HEK293T (cell line): ENCODE data around the gene AGPAT2.

ENCODE experiments used
- CTCF ChIA-PET: fragments of 350-600 bp; formaldehyde crosslinking; extraction: SDS; loops from one replicate; lab custom pipeline; 2021; ENCODE audit warnings: antibody characterized with exemption, inconsistent platforms; lab: Yijun Ruan, JAX
- POLR2A ChIA-PET: fragments of 350-600 bp; formaldehyde crosslinking; extraction: SDS; loops from one replicate; lab custom pipeline; 2020; ENCODE audit warnings: antibody characterized with exemption, inconsistent platforms; lab: Yijun Ruan, JAX
- DNase-seq: peaks from one replicate; pipeline ENCODE4 v3.0.0; 2012; ENCODE audit warnings: mixed read lengths; ENCODE audit errors: extremely low spot score
- ARNT ChIP-seq: fragments of 450-650 bp; IDR thresholded peaks from 2 replicates; pipeline ENCODE4 v1.6.1; 2017; ENCODE audit warnings: mild to moderate bottlenecking
- BHLHE40 ChIP-seq: fragments of 450-650 bp; IDR thresholded peaks from 2 replicates; pipeline ENCODE4 v1.6.1; 2016; ENCODE audit warnings: mild to moderate bottlenecking, moderate library complexity, borderline replicate concordance
- CTBP1 ChIP-seq: fragments of 450-650 bp; IDR thresholded peaks from 2 replicates; pipeline ENCODE4 v1.6.1; 2016; ENCODE audit warnings: borderline replicate concordance
- ELF4 ChIP-seq: fragments of 450-650 bp; IDR thresholded peaks from 2 replicates; pipeline ENCODE4 v1.6.1; 2017; ENCODE audit warnings: antibody characterized with exemption
- FOXA1 ChIP-seq: fragments of 450-650 bp; IDR thresholded peaks from 2 replicates; pipeline ENCODE4 v1.6.1; 2016; ENCODE audit warnings: mild to moderate bottlenecking
- FOXK2 ChIP-seq: fragments of 450-650 bp; IDR thresholded peaks from 2 replicates; pipeline ENCODE4 v1.6.1; 2016; ENCODE audit warnings: mild to moderate bottlenecking
- FOXM1 ChIP-seq: fragments of 450-650 bp; IDR thresholded peaks from 2 replicates; pipeline ENCODE4 v1.6.1; 2017; ENCODE audit warnings: mild to moderate bottlenecking, borderline replicate concordance
- HDGF ChIP-seq: fragments of 450-650 bp; IDR thresholded peaks from 2 replicates; pipeline ENCODE4 v1.6.1; 2017; ENCODE audit warnings: antibody characterized with exemption, borderline replicate concordance
- L3MBTL2 ChIP-seq: fragments of 450-650 bp; conservative IDR thresholded peaks from 2 replicates; pipeline ENCODE4 v1.6.1; 2016; ENCODE audit warnings: mild to moderate bottlenecking
- LEF1 ChIP-seq: fragments of 450-650 bp; IDR thresholded peaks from 2 replicates; pipeline ENCODE4 v1.6.1; 2017; ENCODE audit warnings: mild to moderate bottlenecking, borderline replicate concordance
- NFRKB ChIP-seq: fragments of 450-650 bp; IDR thresholded peaks from 2 replicates; pipeline ENCODE4 v1.6.1; 2016; ENCODE audit warnings: mild to moderate bottlenecking, moderate library complexity
- SP1 ChIP-seq: fragments of 450-650 bp; IDR thresholded peaks from 2 replicates; pipeline ENCODE4 v1.6.1; 2017
- SUZ12 ChIP-seq: fragments of 450-650 bp; IDR thresholded peaks from 2 replicates; pipeline ENCODE4 v1.6.1; 2016; ENCODE audit warnings: mild to moderate bottlenecking
- TARDBP ChIP-seq: fragments of 450-650 bp; IDR thresholded peaks from 2 replicates; pipeline ENCODE4 v1.6.1; 2016
- ZNF384 ChIP-seq: fragments of 450-650 bp; IDR thresholded peaks from 2 replicates; pipeline ENCODE4 v1.6.1; 2016
- TF ChIP-seq, protein P1 (sequence below): fragments of 450-650 bp; IDR thresholded peaks from 2 replicates; pipeline ENCODE4 v1.6.1; 2016

The AGPAT2 gene

DNA sequence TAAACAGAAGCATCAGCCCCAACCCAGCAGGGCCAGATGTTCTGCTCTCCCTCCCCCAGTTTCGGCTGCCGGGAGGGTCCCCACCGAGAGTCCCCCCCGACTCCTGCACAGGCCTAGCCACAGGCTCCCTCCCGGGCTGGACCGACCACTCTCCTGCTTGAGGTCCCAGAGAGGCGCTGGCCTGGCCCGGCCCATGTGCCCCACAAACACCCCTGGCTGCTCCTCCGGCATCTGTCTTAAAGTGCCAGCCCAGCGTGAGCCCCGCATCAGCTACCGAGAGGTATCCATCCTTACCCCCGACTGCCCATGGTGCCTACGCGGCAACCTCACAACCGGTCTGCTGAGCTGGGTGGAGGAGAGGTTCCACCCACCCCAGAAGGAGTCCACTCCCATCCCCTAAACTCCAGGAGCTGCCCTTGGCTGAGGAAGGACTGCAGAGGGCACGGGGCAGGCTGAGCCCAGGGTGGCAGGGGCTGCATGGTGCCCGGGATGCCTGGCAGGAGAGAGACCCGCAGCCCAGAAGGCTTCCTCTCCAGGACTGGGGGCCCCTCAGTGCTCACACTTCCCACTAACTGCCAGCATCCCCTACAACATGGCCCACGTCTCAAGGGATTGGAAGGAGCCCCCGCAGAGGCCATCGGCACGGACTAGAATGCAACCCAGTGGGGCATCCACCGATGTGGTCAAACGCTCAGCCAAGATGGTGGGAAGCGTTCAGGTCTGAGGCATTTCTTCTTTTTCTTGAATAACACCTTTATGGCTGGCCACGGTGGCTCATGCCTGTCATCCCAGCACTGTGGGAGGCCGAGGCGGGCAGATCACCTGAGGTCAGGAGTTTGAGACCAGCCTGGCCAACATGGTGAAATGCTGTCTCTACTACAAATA lies 40.2 kb downstream of the AGPAT2 start:
- POLR2A ChIA-PET = no interaction called here
- no peak for TF ChIP-seq ELF4
- no peak for TF ChIP-seq TARDBP
- TF ChIP-seq SP1 = no peak
- no peak for TF ChIP-seq NFRKB
- TF ChIP-seq ARNT = no peak
- TF ChIP-seq L3MBTL2 = no peak
- TF ChIP-seq FOXK2 = no peak
- TF ChIP-seq LEF1 = no peak
- TF ChIP-seq BHLHE40 = no peak
- TF ChIP-seq ZNF384 = no peak
- no peak for TF ChIP-seq SUZ12
- TF ChIP-seq FOXA1 = no peak
- TF ChIP-seq CTBP1 = no peak
- TF ChIP-seq HDGF = no peak
- no peak for DNase-seq
- CTCF ChIA-PET = interaction anchor here (0.7 to 1.2 kb wide), 3 partner anchors 15 to 284 kb away, joined by 3 read pairs; no protein-coding TSS in a partner anchor

DNA sequence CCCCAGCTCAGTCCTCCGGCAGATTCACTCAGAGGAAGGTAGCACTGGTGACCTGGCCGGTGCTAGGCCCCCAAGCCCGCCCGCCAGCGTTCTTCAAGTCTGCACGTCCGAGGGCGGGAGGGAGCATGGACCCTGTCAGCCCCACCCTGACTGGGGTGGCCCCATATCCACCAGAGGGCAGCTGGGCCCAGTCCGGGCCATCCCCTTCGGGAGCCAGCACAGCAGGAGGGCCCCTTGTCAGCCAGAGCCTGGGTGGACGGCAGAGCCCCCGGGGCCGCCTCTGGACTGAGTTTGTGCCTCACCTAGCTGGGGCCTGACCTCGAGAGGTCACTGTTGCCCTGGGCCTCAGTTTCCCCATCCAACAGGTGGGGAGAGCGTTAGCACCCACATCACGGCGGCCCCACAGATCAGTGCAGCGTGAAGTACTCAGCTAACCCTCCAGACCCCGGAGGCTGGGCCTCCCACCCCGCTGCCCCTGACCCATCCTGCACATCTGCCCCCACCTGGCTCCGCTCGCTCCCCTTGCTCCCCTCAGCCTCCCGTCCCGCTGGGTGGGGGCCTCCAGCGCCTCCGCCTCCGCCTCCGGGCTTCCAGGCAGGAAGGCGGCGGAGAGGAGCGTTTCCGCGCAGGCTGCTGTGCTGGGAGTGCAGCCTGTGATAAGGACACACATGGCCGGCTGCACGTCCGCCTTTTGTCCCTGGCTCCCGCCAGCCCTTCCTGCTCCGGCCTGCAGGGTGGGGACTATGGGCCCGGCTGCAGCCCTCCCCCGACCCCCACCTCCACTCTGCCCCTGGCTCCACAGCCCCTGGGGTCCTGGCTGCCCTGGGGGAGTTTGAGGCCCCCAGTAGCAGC lies 41.1 kb downstream of the AGPAT2 start:
- CTCF ChIA-PET = interaction anchor here (1.2 kb wide), 1 partner anchor 26 kb away, joined by 3 read pairs; no protein-coding TSS in a partner anchor
- POLR2A ChIA-PET = no interaction called here
- no peak for DNase-seq
- TF ChIP-seq L3MBTL2 (no peak), SUZ12 (no peak), ELF4 (no peak), ARNT (no peak), HDGF (no peak), CTBP1 (no peak), TARDBP (no peak), FOXA1 (no peak), NFRKB (no peak)
- TF ChIP-seq, protein P1, sequence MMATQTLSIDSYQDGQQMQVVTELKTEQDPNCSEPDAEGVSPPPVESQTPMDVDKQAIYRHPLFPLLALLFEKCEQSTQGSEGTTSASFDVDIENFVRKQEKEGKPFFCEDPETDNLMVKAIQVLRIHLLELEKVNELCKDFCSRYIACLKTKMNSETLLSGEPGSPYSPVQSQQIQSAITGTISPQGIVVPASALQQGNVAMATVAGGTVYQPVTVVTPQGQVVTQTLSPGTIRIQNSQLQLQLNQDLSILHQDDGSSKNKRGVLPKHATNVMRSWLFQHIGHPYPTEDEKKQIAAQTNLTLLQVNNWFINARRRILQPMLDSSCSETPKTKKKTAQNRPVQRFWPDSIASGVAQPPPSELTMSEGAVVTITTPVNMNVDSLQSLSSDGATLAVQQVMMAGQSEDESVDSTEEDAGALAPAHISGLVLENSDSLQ = no peak

DNA sequence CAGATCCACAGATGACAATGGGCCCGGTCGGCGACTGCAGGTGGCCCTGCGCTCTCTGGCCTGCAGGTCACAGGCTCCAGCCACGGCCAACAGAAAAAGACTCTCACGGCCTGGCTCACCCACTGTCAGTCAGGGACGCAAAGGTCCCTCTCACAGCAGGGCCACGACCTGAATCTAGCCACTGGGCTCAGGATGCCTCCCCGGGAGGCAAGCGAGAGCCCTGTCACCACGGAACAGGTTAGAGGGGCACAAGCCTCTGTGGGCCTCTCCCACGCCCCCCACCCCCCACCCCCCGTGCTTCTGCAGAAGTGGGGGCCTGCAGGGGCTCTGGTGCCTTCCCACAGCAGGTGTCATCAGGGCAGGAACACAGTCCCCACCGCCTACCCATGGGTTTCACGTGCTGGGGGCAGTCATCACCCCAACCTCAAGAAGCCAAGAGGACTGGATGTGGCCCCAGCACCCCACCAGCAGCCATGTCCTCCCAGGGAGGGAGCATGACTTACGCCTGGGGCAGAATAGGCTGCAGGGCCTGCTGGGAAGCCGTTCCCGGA lies 41.8 kb downstream of the AGPAT2 start:
- CTCF ChIA-PET = no interaction called here
- POLR2A ChIA-PET = no interaction called here
- TF ChIP-seq CTBP1 (no peak), ELF4 (no peak), ARNT (no peak), HDGF (no peak), TARDBP (no peak), NFRKB (no peak), L3MBTL2 (no peak), FOXM1 (no peak), FOXK2 (no peak), LEF1 (no peak)
- TF ChIP-seq, protein P1 = no peak
- DNase-seq = no peak

DNA sequence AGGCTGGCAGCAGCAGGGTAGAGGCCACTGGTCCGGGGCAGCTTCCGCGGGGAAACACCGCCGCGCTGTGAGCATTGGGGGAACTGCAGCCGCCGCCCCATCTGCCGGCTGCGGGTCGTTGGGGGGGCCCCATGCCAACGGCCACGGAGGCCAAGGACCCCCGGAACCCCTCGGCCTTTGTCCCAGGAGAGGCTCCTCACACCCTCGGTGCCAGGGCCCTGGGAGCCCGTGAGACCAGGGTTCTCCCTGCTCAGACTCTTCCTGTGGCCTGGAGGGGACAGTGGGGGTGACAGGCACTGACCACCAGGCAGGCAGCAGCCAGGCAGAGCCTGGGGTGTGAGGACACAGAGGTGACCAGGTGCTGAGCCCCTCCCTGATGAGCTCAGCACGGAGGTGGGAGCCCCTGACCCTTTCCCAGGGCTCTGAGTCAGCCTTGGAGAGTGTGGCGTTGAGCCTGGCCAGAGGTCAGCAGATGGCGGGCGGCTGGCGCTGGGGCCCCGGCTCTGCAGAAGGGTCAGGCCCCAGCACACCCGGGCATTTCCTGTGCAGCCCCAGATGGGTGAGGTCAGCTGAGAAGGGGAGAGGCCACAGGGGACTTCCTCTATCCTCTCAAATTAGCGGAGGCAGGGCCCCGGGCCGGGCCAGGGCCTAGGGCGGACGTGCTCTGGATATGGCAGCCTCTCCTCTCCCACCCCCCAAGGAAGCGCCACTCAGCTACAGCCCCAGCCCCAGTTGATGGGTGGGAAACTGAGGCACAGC lies 42.5 kb downstream of the AGPAT2 start:
- no peak for TF ChIP-seq ELF4
- TF ChIP-seq FOXM1 = no peak
- TF ChIP-seq ARNT = no peak
- no peak for TF ChIP-seq ZNF384
- no peak for TF ChIP-seq NFRKB
- TF ChIP-seq TARDBP = no peak
- TF ChIP-seq, protein P1 = no peak
- TF ChIP-seq BHLHE40 = no peak
- no peak for TF ChIP-seq SP1
- no peak for TF ChIP-seq HDGF
- TF ChIP-seq FOXK2 = no peak
- TF ChIP-seq LEF1 = no peak
- no peak for TF ChIP-seq SUZ12
- no peak for TF ChIP-seq FOXA1
- no peak for TF ChIP-seq CTBP1
- ChIA-PET POLR2A (no interaction called here), CTCF (no interaction called here)
- no peak for DNase-seq

DNA sequence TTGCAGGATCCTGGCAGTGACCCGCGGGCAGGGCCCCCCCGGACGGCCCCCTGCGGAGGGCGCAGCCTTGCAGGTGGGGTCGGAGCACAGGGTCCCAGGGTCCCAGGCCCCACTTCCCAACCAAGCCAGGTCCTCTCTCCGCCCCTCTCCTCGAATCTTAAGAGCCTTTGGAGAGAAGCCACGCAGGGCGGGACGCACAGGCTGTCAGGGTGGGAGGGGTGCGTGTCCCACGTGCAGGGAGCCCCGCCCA lies 43.0 kb downstream of the AGPAT2 start:
- CTCF ChIA-PET = no interaction called here
- no peak for DNase-seq
- POLR2A ChIA-PET = no interaction called here
- TF ChIP-seq, protein P1 = no peak
- TF ChIP-seq FOXK2 (no peak), BHLHE40 (no peak), ZNF384 (no peak), SP1 (no peak), ELF4 (no peak), LEF1 (no peak), HDGF (no peak), L3MBTL2 (no peak), TARDBP (no peak), ARNT (no peak), NFRKB (no peak), FOXM1 (no peak), SUZ12 (no peak)
